ENCODE measurements around the gene MLLT3. TPM values are rescaled to one million over a fixed set of nuclear protein-coding genes. Genes with fewer than 3 reads are reported as not detected.

Gene MLLT3
- 12.4 to 18.6 TPM (median 16.1 TPM) in 5 replicates for total RNA-seq (2022; extraction: Qiagen RNA extraction; ENCODE audit: low read depth)

DNA sequence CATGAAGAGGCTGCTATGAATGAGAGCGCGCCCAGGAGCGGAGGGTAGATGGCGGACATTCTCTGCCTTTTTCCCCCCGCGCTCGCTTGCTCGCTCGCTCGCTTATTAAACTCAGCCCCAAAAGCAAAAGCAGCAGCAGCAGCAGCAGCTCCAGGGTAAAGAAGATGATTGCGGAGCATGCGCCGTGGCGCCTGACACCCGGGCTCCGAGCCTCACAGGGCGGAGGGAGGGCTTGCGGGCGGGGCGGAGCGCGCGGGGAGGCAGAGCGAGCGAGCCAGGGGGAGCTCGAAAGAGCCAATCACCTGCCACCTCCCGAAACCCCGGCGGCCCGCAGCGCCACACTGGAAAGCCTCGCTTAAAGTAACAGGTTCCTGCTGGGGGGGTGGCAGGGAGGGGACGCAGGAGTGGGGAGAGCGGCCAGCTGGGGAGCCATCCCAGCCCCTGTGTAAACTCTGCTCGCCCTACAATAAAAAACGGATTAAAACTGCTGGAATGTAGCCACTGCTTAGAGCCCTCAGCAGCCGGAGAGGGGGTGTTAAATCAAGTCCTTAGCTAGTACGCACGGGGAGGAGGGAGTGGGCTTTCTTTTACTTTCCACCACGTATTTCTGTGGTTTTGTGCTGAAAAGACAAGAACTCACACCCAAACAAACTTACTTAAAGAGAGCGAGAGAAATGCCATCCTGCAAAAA is at the start of gene MLLT3:
MLLT3 (minus strand) TSS at position 170 of the 691 bp plus-strand sequence.

Other genes starting within 250 kb of the MLLT3 start
- 18.2 to 20.0 TPM (median 19.1 TPM) in 5 replicates for gene FOCAD, start 61.8 kb upstream of the MLLT3 start, total RNA-seq (2022; extraction: Qiagen RNA extraction; ENCODE audit: low read depth)